Skeletal muscle cell (primary cell): ENCODE results near the gene TALDO1.

ENCODE experiments used
- DNase-seq: peaks from one replicate; pipeline ENCODE4 v3.0.0-alpha.2; 2010; ENCODE audit warnings: low read depth
- H3K4me3 ChIP-seq: 2 replicates; pipeline ENCODE4 v1.5.1; 2011; ENCODE audit warnings: low read depth, mild to moderate bottlenecking, control low read depth, low read length, moderate library complexity

Gene TALDO1

GRCh38 chr11:794013-794765 lies 46.9 kb downstream of the TALDO1 start:
- DNase-seq, result no peak
- no peak overlapping the region for H3K4me3 ChIP-seq

- DNase-seq, result no peak
- peak overlapping the region; percentile 81 for H3K4me3 ChIP-seq
Observed at GRCh38 chr11:794766-795633, 47.7 kb downstream of the TALDO1 start.

- peak overlapping the region; percentile 81 for H3K4me3 ChIP-seq
- peak; percentile 70 for DNase-seq
Observed at GRCh38 chr11:795634-796564, 48.6 kb downstream of the TALDO1 start.

GRCh38 chr11:796565-797295 lies 49.5 kb downstream of the TALDO1 start:
- peak overlapping the region; percentile 81 for H3K4me3 ChIP-seq
- DNase-seq, result no peak

GRCh38 chr11:797296-798092 lies 50.2 kb downstream of the TALDO1 start:
- DNase-seq, result peak; percentile 79
- H3K4me3 ChIP-seq, result peak overlapping the region; percentile 81

GRCh38 chr11:798093-798713 lies 50.9 kb downstream of the TALDO1 start, which contains the start of gene SLC25A22:
SLC25A22 (minus strand) TSS chr11:798281; CDS start chr11:795006, 3,275 bp downstream.
- no peak for DNase-seq
- H3K4me3 ChIP-seq, result peak within 1 kb of the TSS; percentile 81

- DNase-seq, result no peak
- H3K4me3 ChIP-seq, result no peak overlapping the region
Observed at GRCh38 chr11:799641-800316, 52.5 kb downstream of the TALDO1 start.

GRCh38 chr11:800473-800872 lies 53.2 kb downstream of the TALDO1 start:
- H3K4me3 ChIP-seq, result no peak overlapping the region
- no peak for DNase-seq

GRCh38 chr11:801097-801780 lies 54.0 kb downstream of the TALDO1 start:
- no peak for DNase-seq
- H3K4me3 ChIP-seq, result no peak overlapping the region

GRCh38 chr11:802018-802617 lies 54.9 kb downstream of the TALDO1 start:
- DNase-seq, result no peak

GRCh38 chr11:802693-803466 lies 55.6 kb downstream of the TALDO1 start:
- peak overlapping the region; percentile 75 for H3K4me3 ChIP-seq
- DNase-seq, result no peak

More at GRCh38 chr11:802018-802617, 54.9 kb downstream of the TALDO1 start:
- no peak overlapping the region for H3K4me3 ChIP-seq

GRCh38 chr11:803467-803742 lies 56.1 kb downstream of the TALDO1 start:
- no peak for DNase-seq
- H3K4me3 ChIP-seq, result peak overlapping the region; percentile 75

- DNase-seq, result no peak
- H3K4me3 ChIP-seq, result peak overlapping the region; percentile 75
Observed at GRCh38 chr11:803770-804598, 56.7 kb downstream of the TALDO1 start.

- DNase-seq, result no peak
- peak overlapping the region; percentile 75 for H3K4me3 ChIP-seq
Observed at GRCh38 chr11:804599-804964, 57.3 kb downstream of the TALDO1 start.
